ENCODE data around the gene MRTFB. TPM values are rescaled to one million over a fixed set of nuclear protein-coding genes. Genes with fewer than 3 reads are reported as not detected.

The MRTFB gene
- total RNA-seq, 1 donor from 2014 or later, result 31.4 TPM

- Mint-ChIP-seq H3K4me1 (ENCODE audit: unreplicated experiment) (no peaks in the 10 kb centered on the region), H3K27me3 (ENCODE audit: unreplicated experiment) (peaks cover 10% of the 10 kb centered on the region), H3K4me3 (ENCODE audit: unreplicated experiment) (no peak overlapping the region), H3K36me3 (ENCODE audit: unreplicated experiment) (peaks cover 3% of the 10 kb centered on the region), H3K27ac (ENCODE audit: unreplicated experiment) (no peak overlapping the region), H3K9me3 (ENCODE audit: unreplicated experiment) (peaks cover 2% of the 10 kb centered on the region)
- no peak for DNase-seq (ENCODE audit: extremely low spot score, unreplicated experiment)
- no peak for TF ChIP-seq CTCF (IDR thresholded peaks at IDR 0.05)
Measured at GRCh38 chr16:14051103-14051729, 19.9 kb upstream of the MRTFB start.

GRCh38 chr16:14056970-14057369 lies 14.1 kb upstream of the MRTFB start:
- no peak for TF ChIP-seq CTCF (IDR thresholded peaks at IDR 0.05)
- Mint-ChIP-seq H3K27ac (ENCODE audit: unreplicated experiment) (peak overlapping the region; percentile 69), H3K4me1 (ENCODE audit: unreplicated experiment) (peaks cover 15% of the 10 kb centered on the region), H3K36me3 (ENCODE audit: unreplicated experiment) (peaks cover 3% of the 10 kb centered on the region), H3K27me3 (ENCODE audit: unreplicated experiment) (peaks cover 3% of the 10 kb centered on the region), H3K9me3 (ENCODE audit: unreplicated experiment) (peaks cover 9% of the 10 kb centered on the region), H3K4me3 (ENCODE audit: unreplicated experiment) (no peak overlapping the region)
- peak; percentile 1 for DNase-seq (ENCODE audit: extremely low spot score, unreplicated experiment)

GRCh38 chr16:14057878-14058382 lies 13.2 kb upstream of the MRTFB start:
- peak; percentile 68 for DNase-seq (ENCODE audit: extremely low spot score, unreplicated experiment)
- Mint-ChIP-seq H3K36me3 (ENCODE audit: unreplicated experiment) (peaks cover 3% of the 10 kb centered on the region), H3K9me3 (ENCODE audit: unreplicated experiment) (peaks cover 9% of the 10 kb centered on the region), H3K4me3 (ENCODE audit: unreplicated experiment) (peak overlapping the region; percentile 21), H3K4me1 (ENCODE audit: unreplicated experiment) (peaks cover 15% of the 10 kb centered on the region), H3K27me3 (ENCODE audit: unreplicated experiment) (peaks cover 3% of the 10 kb centered on the region), H3K27ac (ENCODE audit: unreplicated experiment) (peak overlapping the region; percentile 69)
- TF ChIP-seq CTCF (IDR thresholded peaks at IDR 0.05), result no peak

GRCh38 chr16:14061732-14062259 lies 9.3 kb upstream of the MRTFB start:
- Mint-ChIP-seq H3K4me1 (ENCODE audit: unreplicated experiment) (peaks cover 15% of the 10 kb centered on the region), H3K9me3 (ENCODE audit: unreplicated experiment) (peaks cover 1% of the 10 kb centered on the region), H3K27me3 (ENCODE audit: unreplicated experiment) (peaks cover 14% of the 10 kb centered on the region), H3K36me3 (ENCODE audit: unreplicated experiment) (no peaks in the 10 kb centered on the region), H3K4me3 (ENCODE audit: unreplicated experiment) (no peak overlapping the region), H3K27ac (ENCODE audit: unreplicated experiment) (no peak overlapping the region)
- no peak for TF ChIP-seq CTCF (IDR thresholded peaks at IDR 0.05)
- peak; percentile 4 for DNase-seq (ENCODE audit: extremely low spot score, unreplicated experiment)

GRCh38 chr16:14062261-14062660 lies 8.9 kb upstream of the MRTFB start:
- no peak for TF ChIP-seq CTCF (IDR thresholded peaks at IDR 0.05)
- no peak overlapping the region for H3K4me3 Mint-ChIP-seq (ENCODE audit: unreplicated experiment)

More at GRCh38 chr16:14062261-14062660, 8.9 kb upstream of the MRTFB start:
- H3K36me3 Mint-ChIP-seq (ENCODE audit: unreplicated experiment), result no peaks in the 10 kb centered on the region
- no peak overlapping the region for H3K27ac Mint-ChIP-seq (ENCODE audit: unreplicated experiment)
- H3K27me3 Mint-ChIP-seq (ENCODE audit: unreplicated experiment), result peaks cover 14% of the 10 kb centered on the region
- DNase-seq (ENCODE audit: extremely low spot score, unreplicated experiment), result peak; percentile 53
- peaks cover 12% of the 10 kb centered on the region for H3K4me1 Mint-ChIP-seq (ENCODE audit: unreplicated experiment)
- H3K9me3 Mint-ChIP-seq (ENCODE audit: unreplicated experiment), result no peaks in the 10 kb centered on the region
